ENCODE data around the gene IRF2BP2.

IRF2BP2 gene

GRCh38 chr1:234634387-234634786 is 24.4 kb upstream of the IRF2BP2 start:
- DNase-seq (ENCODE audit: low read depth) = no peak

GRCh38 chr1:234633246-234634003 is 23.4 kb upstream of the IRF2BP2 start:
- DNase-seq (ENCODE audit: low read depth) = no peak

DNA sequence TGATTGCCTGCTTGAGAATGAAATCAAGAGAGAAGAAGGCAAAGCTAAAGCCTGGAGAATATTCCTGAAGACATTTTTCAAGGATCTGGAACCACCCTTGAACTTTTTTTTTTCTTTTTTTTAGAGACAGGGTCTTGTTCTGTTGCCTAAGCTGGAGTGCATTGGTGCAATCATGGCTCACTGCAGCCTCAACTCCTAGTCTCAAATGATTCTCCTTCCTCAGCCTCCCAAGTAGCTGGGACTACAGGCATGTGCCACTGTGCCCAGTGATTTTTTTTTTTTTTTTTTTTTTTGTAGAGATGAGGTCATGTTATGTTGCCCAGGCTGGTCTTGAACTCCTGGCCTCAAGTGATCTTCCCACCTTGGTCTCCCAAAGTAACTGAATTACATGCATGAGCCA is 22.2 kb upstream of the IRF2BP2 start:
- DNase-seq (ENCODE audit: low read depth) = no peak

DNA sequence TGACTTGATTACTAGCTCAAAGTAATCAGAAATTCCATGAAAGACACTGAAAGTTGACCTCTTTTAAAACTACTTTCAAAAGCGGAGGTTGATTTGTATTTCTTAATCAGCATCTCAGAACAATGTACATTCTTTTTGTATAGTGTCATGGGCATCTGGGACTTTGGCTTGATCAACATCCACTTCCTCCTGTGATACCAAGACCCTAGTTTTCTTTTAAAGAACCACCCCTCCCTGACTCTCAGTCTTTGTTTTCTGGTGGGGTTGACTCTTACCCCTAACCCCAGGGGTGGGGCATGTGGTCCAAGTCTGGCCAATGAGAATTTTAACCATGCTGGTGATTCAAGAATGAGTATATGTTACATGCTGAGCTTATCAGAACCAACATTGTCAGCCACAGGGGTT is 21.7 kb upstream of the IRF2BP2 start:
- peak; percentile 71 for DNase-seq (ENCODE audit: low read depth)

GRCh38 chr1:234629026-234629425 is 19.0 kb upstream of the IRF2BP2 start:
- DNase-seq (ENCODE audit: low read depth) = peak; percentile 59

- peak; percentile 58 for DNase-seq (ENCODE audit: low read depth)
Measured at GRCh38 chr1:234628089-234628488, 18.1 kb upstream of the IRF2BP2 start.

GRCh38 chr1:234627009-234627950 is 17.3 kb upstream of the IRF2BP2 start:
- DNase-seq (ENCODE audit: low read depth) = no peak

DNA sequence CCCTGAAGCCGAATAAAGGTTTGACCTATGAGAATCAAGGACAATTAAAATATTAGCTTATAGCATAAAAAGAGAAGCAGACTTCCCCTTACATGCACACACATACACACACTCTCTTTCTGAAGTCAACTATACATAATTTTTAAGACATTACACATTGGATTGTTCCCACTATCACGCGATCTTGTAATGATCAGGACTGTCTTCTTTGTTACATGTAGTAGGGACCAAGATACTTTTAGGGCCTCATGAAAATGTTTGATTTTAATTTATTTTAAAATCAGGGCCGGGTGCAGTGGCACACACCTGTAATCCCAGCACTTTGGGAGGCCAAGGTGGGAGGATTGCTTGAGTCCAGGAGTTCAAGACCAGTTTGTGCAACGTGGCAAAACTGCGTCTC is 16.4 kb upstream of the IRF2BP2 start:
- DNase-seq (ENCODE audit: low read depth) = no peak

DNA sequence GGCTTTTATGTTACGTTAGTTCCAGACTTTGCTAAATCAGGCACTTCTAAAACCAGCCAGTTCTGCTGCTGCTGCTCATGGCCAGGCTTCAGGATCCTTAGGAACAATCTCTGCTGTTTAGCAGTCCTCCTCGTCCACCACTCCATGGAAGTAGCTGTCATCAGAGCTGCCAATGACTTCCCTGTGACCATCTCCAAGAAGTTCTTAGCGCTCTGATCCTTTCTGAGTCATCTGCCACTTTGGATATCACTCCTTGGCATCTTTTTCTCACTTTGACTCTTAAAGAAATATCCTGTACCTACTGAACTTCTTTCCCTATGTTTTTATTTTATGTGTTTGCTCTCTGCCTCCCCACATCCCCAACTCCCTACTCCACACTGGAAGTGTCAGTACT is 14.7 kb upstream of the IRF2BP2 start:
- no peak for DNase-seq (ENCODE audit: low read depth)

- DNase-seq (ENCODE audit: low read depth) = no peak
Measured at GRCh38 chr1:234621657-234622335, 11.8 kb upstream of the IRF2BP2 start.

DNA sequence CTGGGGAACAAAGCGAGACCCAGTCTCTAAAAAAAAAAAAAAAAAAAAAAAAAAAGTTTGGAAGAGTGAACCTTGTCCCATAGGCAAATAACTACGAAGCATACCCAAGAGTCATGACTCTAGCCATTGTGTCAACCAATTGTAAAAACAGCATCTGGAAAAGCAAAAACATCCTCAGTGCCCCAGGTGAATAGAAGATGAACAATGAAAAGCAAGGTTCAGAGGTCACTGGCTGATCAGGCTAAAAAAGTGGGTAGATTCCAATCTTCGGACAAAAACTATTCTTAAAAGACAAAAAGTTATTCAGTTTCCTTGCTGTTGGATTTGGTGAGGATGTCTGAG is 11.1 kb upstream of the IRF2BP2 start:
- no peak for DNase-seq (ENCODE audit: low read depth)

DNA sequence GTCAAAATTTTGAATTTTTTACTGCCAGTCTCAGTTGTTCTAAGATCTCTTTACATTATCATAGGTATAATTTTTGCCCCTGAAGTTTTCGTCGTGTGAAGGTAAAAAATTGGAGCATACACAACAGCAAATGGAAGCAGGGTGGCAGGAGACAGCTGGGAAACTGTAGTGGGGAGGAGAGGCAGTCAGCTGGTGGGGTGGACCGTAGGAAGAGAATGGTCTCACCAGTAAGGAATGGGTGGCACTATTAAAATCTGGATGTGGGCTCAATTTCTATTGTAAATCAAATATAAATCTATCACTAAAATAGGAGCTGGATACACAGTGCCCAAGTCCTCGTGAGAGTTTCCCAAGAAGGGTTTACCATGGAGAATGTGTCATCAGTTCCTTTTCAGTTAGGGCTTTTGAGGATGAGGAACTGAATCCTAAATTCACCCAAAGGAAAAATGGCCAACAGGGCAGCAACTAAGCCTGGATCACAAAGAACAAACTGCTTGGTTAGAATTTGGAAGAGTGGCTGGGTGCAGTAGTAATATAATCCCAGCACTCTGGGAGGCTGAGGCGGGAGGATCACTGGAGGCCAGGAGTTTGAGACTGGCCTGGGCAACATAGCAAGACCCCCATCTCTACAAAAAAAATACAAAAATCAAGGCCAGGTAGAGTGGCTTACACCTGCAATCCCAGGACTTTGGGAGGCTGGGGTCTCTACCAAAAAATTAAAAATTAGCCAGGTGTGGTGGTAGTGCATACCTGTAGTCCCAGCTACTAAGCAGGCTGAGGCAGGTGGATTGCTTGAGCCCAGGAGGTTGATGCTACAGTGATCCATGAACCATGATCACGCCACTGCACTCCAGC is 10.5 kb upstream of the IRF2BP2 start:
- peak; percentile 13 for DNase-seq (ENCODE audit: low read depth)

DNA sequence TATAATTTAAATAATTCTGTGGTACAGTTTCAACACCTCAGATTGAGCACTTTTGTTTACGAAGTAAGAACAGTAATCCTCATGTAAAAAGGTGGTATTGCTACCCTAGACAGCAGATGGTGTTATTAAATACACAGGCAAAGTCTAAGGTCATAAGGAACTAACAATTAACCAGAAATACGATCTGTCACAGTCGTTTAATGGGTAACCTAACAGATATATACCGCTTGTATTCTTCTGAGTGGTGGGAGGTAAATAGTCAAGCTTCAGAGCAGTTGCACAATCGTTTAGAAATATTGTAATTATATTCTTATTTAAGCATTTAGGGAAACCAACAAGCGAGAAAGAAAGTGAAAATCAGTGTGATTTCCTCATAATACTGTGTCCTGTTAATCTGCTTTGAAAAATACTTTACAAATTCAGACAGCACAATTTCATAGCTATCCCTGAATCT is 9.8 kb upstream of the IRF2BP2 start:
- peak; percentile 21 for DNase-seq (ENCODE audit: low read depth)

- DNase-seq (ENCODE audit: low read depth) = no peak
Measured at GRCh38 chr1:234619071-234619480, 9.1 kb upstream of the IRF2BP2 start.

DNA sequence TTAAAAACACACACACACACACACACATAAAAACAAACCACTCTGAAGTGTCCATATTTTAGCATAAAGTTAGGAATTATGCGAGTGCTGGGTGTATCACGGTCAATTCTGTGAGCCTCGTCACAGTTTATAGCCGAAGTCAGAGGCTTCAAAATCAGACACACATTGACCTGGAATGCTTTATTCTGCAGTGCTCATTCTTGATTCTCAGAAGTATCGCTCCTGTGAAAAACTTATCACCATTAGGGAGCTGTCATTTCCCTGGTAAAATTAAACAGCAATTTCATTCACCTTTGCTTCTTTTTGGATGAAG is 8.7 kb upstream of the IRF2BP2 start:
- DNase-seq (ENCODE audit: low read depth) = no peak

GRCh38 chr1:234617986-234618736 is 8.2 kb upstream of the IRF2BP2 start:
- peak; percentile 96 for DNase-seq (ENCODE audit: low read depth)

DNA sequence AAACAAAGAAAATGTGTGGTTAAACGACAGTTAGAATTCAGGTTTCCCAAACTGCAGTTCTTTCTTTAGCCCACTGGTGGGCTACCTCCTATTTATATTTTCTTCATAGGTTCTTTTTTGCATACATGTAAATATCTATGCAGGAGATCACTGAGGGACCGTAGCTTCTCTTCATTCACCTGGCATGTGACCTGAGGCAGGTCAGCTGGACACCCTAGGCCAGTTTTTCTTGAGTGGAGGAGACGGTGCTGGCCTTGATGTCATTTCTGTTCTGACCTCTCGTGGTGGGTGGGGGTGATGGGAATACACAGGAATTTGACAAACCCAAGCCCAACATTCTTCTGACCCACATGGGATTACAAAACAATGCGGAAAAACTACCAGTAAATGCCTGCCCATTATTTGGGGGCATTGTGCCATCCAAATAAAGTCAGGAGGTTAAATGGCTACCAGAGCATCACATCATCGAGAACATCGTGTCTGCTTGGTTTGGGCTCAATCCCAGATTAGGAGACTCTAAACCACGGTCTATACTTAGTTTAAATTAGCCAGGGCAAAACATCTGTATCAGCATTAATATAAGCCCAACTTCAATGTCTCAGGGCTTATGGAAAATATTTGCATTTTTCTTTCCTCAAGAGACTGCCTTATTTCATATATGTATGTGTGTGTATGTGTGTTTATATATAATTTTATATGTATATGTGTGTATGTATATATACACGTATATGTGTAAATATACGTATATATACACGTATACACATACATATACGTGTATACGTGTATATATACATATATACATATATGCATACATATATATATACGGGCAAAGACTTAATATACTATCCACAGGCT is 7.4 kb upstream of the IRF2BP2 start:
- DNase-seq (ENCODE audit: low read depth) = peak; percentile 98

- peak; percentile 69 for DNase-seq (ENCODE audit: low read depth)
Measured at GRCh38 chr1:234616644-234617043, 6.7 kb upstream of the IRF2BP2 start.

DNA sequence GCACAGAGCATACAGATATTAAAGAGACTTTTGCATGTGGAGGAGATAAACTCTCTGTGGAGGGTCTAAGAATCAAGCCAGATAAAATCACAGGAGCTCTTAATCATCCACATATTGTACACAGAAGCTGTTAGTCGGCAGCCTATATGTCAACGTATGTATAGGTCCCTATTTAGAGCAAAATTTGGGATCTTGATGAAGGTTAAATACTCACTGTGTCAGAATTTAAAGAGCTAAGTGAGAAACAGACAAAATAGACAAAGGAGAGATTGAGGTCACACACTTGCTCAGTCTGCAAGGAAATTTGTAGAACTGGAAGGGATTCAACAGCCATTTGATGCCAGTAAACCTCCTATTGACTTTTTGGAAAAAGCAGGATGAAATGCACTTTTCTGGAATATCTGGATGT is 4.1 kb upstream of the IRF2BP2 start:
- no peak for DNase-seq (ENCODE audit: low read depth)
